GM12892 (cell line): ENCODE results near the gene MYL7.

Experiments
- POLR2A ChIP-seq: IDR thresholded peaks from 2 replicates; pipeline ENCODE4 v1.6.1; 2011; ENCODE audit warnings: low read depth, low read length, control low read depth
- POLR2AphosphoS5 ChIP-seq: IDR thresholded peaks from 2 replicates; pipeline ENCODE4 v1.6.1; 2011; ENCODE audit warnings: low read depth, low read length, control low read depth
- TAF1 ChIP-seq: IDR thresholded peaks from 2 replicates; pipeline ENCODE4 v1.6.1; 2011; ENCODE audit warnings: low read depth, mild to moderate bottlenecking, control low read depth, low read length, borderline replicate concordance

GRCh38 chr7:44186736-44187135 is 45.6 kb upstream of the MYL7 start:
- TF ChIP-seq POLR2AphosphoS5 (no peak), POLR2A (no peak), TAF1 (no peak)
